Motor neuron (in vitro differentiated cells): ENCODE data around the gene LRCH3. TPM values are rescaled to one million over a fixed set of nuclear protein-coding genes. Genes with fewer than 3 reads are reported as not detected.

Experiments used
- ATAC-seq, 8 experiments: fragments of 200-7000 bp; cut with Tn5 transposase; replicated peaks in 6 of 8; 2 replicates each; pipeline ENCODE4 v1.8.0; 2021; ENCODE audit warnings: mild to moderate bottlenecking in 8 of 8, moderate library complexity in 8 of 8
- H3K27ac ChIP-seq, 2 donors: fragments of 250-450 bp; sonication (Bioruptor Pico); 2 replicates each; pipeline ENCODE4 v1.9.0; 2021; ENCODE audit warnings: antibody characterized with exemption in 2 of 2, mild to moderate bottlenecking in 2 of 2, moderate library complexity in 1 of 2
- H3K4me1 ChIP-seq, 2 donors: fragments of 250-450 bp; sonication (Bioruptor Pico); replicated peaks in 1 of 2; 2 replicates each; pipeline ENCODE4 v1.6.1; 2021; ENCODE audit warnings: antibody characterized with exemption in 2 of 2, mild to moderate bottlenecking in 2 of 2, moderate library complexity in 1 of 2
- H3K4me3 ChIP-seq, 5 donors: fragments of 250-450 bp; sonication (Bioruptor Pico); 2 replicates each; pipeline ENCODE4 v1.9.0; 2021; ENCODE audit warnings: antibody characterized with exemption in 5 of 5, mild to moderate bottlenecking in 5 of 5, moderate library complexity in 4 of 5
- WGBS, 10 experiments: fragments of 450-650 bp; shearing (Covaris generic); methylation state at CpG; one replicate each; pipeline ENCODE4 v1.0.0; 2022; 5-methylcytosine and 5-hydroxymethylcytosine counted together
- in situ Hi-C, 9 experiments: fragments of 400-800 bp; cut with MboI; loops; one replicate each; pipeline ENCODE4 v1.15.0; 2021; ENCODE audit warnings: low sequenced_read_pairs in 9 of 9, low pct_unique_long_range_greater_than_20kb in 2 of 9; ENCODE audit not compliant: unreplicated experiment in 9 of 9
- total RNA-seq, 8 experiments: library from RNA; unstranded; fragments of 300-600 nt; gene quantifications; 2 replicates each; pipeline versions ENCODE4 v1.2.3 to v1.2.4, GENCODE V29; 2022

Gene LRCH3
- total RNA-seq, 8 experiments from 2014 or later = 21.8 to 89.4 (median 38.4) TPM

- H3K27ac ChIP-seq = no peak overlapping the region
- ATAC-seq = no peak
- WGBS, 10 experiments = 50 to 100% (median 90%) methylated on average over 1 to 3 of the region's 3 CpGs; no CpG with 5 or more reads in 3 of the 10 experiments
- H3K4me1 ChIP-seq = peaks cover 0 to 1% of the 10 kb centered on the region in 2 donors
- in situ Hi-C loops = no loop called here
- H3K4me3 ChIP-seq = no peak overlapping the region
These were observed 7.8 kb downstream of the LRCH3 start for GRCh38 chr3:197798863-197799262.

- Histone ChIP-seq H3K4me1 (no peaks in the 10 kb centered on the region), H3K4me3 (no peak overlapping the region), H3K27ac (no peak overlapping the region)
- ATAC-seq = no peak
- WGBS, 10 experiments = 69 to 100% (median 93%) methylated on average over 2 to 3 of the region's 3 CpGs
- in situ Hi-C loops = no loop called here
These were observed 9.3 kb downstream of the LRCH3 start for GRCh38 chr3:197800379-197800778.

- no peak overlapping the region for H3K4me3 ChIP-seq
- in situ Hi-C loops = no loop called here
- no peak overlapping the region for H3K27ac ChIP-seq
- H3K4me1 ChIP-seq = no peaks in the 10 kb centered on the region
- 48 to 88% (median 73%) methylated on average over 4 to 8 of the region's 8 CpGs for WGBS, 10 experiments
- peak in 3 of 8 experiments; percentile 45 to 48 (median 46) for ATAC-seq
These were observed 11.1 kb downstream of the LRCH3 start for GRCh38 chr3:197801891-197802778.

GRCh38 chr3:197802779-197803459, 11.9 kb downstream of the LRCH3 start:
- WGBS, 10 experiments = 67 to 100% (median 100%) methylated on average over 1 to 3 of the region's 3 CpGs; no CpG with 5 or more reads in 1 of the 10 experiments
- ATAC-seq = peak in 3 of 8 experiments; percentile 29 to 42 (median 38)
- Histone ChIP-seq H3K4me1 (no peaks in the 10 kb centered on the region), H3K27ac (no peak overlapping the region), H3K4me3 (no peak overlapping the region)
- in situ Hi-C loops = no loop called here

- ATAC-seq = no peak
- 80 to 100% (median 90%) methylated on average over 1 to 4 of the region's 4 CpGs for WGBS, 10 experiments
- H3K4me3 ChIP-seq = no peak overlapping the region
- no peak overlapping the region for H3K27ac ChIP-seq
- peaks cover 0 to 4% of the 10 kb centered on the region in 2 donors for H3K4me1 ChIP-seq
- in situ Hi-C loops = no loop called here
These were observed 13.5 kb downstream of the LRCH3 start for GRCh38 chr3:197804511-197804910.

GRCh38 chr3:197807969-197808587, 17.0 kb downstream of the LRCH3 start:
- WGBS, 10 experiments = 34 to 97% (median 93%) methylated on average over 2 to 4 of the region's 4 CpGs; no CpG with 5 or more reads in 3 of the 10 experiments
- Histone ChIP-seq H3K4me1 (peaks cover 0 to 4% of the 10 kb centered on the region in 2 donors), H3K4me3 (no peak overlapping the region), H3K27ac (no peak overlapping the region)
- in situ Hi-C loops = no loop called here
- no peak for ATAC-seq

GRCh38 chr3:197809356-197810020, 18.4 kb downstream of the LRCH3 start:
- ATAC-seq = peak in 7 of 8 experiments; percentile 14 to 61 (median 43)
- no peak overlapping the region for H3K27ac ChIP-seq

GRCh38 chr3:197810901-197811300, 19.8 kb downstream of the LRCH3 start:
- WGBS, 10 experiments = 77 to 100% (median 87%) methylated on average over 2 to 6 of the region's 6 CpGs
- in situ Hi-C loops = no loop called here
- H3K27ac ChIP-seq = no peak overlapping the region

More at GRCh38 chr3:197809356-197810020, 18.4 kb downstream of the LRCH3 start:
- Histone ChIP-seq H3K4me3 (no peak overlapping the region), H3K4me1 (peaks cover 0 to 4% of the 10 kb centered on the region in 2 donors)
- WGBS, 10 experiments = 0 to 100% (median 50%) methylated on average over 1 to 2 of the region's 2 CpGs; no CpG with 5 or more reads in 1 of the 10 experiments
- in situ Hi-C loops = no loop called here

GRCh38 chr3:197811343-197811742, 20.3 kb downstream of the LRCH3 start:
- peak in 5 of 8 experiments; percentile 60 to 94 (median 78) for ATAC-seq
- H3K4me3 ChIP-seq = no peak overlapping the region
- in situ Hi-C loops = no loop called here
- no peak overlapping the region for H3K27ac ChIP-seq
- H3K4me1 ChIP-seq = peaks cover 0 to 4% of the 10 kb centered on the region in 2 donors
- WGBS, 10 experiments = 19 to 100% (median 91%) methylated on average over 2 to 3 of the region's 3 CpGs

More at GRCh38 chr3:197810901-197811300, 19.8 kb downstream of the LRCH3 start:
- Histone ChIP-seq H3K4me3 (no peak overlapping the region), H3K4me1 (peaks cover 0 to 4% of the 10 kb centered on the region in 2 donors)
- ATAC-seq = no peak

- Histone ChIP-seq H3K27ac (no peak overlapping the region), H3K4me3 (no peak overlapping the region), H3K4me1 (no peaks in the 10 kb centered on the region)
- in situ Hi-C loops = no loop called here
- ATAC-seq = no peak
- 80 to 100% (median 97%) methylated on average over 1 to 4 of the region's 4 CpGs for WGBS, 10 experiments
These were observed 23.3 kb downstream of the LRCH3 start for GRCh38 chr3:197814372-197814771.

- 50 to 100% (median 67%) methylated on average over 1 to 8 of the region's 8 CpGs for WGBS, 10 experiments
- in situ Hi-C loops = no loop called here
- no peak overlapping the region for H3K27ac ChIP-seq
These were observed 29.7 kb downstream of the LRCH3 start for GRCh38 chr3:197820550-197821335.

More at GRCh38 chr3:197820550-197821335, 29.7 kb downstream of the LRCH3 start:
- ATAC-seq = no peak
- H3K4me1 ChIP-seq = no peaks in the 10 kb centered on the region
- H3K4me3 ChIP-seq = no peak overlapping the region
